Tibial nerve (tissue), 4 donors: ENCODE data around the gene CDC42SE2. TPM values are rescaled to one million over a fixed set of nuclear protein-coding genes. Genes with fewer than 3 reads are reported as not detected.

Experiments used
- DNase-seq, 2 donors: peaks; one replicate each; pipeline ENCODE4 v3.0.0-alpha.2; 2019; ENCODE audit warnings: low spot score in 2 of 2
- H3K27ac ChIP-seq, 4 donors: fragments of 200-600 bp; sonication (generic) in 3 of 4; one replicate each; pipeline ENCODE4 v1.5.1; 2017 to 2019; ENCODE audit warnings: mild to moderate bottlenecking in 1 of 4
- H3K27me3 ChIP-seq, 2 donors: fragments of 200-600 bp; sonication (generic) in 1 of 2; one replicate each; pipeline versions ENCODE4 v1.5.1 to v1.6.0; 2017 to 2019
- H3K36me3 ChIP-seq, 3 donors: fragments of 200-600 bp; sonication (generic); one replicate each; pipeline ENCODE4 v1.5.1; 2018 to 2019
- H3K4me1 ChIP-seq, 4 donors: fragments of 200-600 bp; sonication (generic) in 3 of 4; one replicate each; pipeline ENCODE4 v1.5.1; 2017 to 2019
- H3K4me3 ChIP-seq, 4 donors: fragments of 200-600 bp; sonication (generic) in 3 of 4; one replicate each; pipeline ENCODE4 v1.5.1; 2017 to 2019; ENCODE audit warnings: mild to moderate bottlenecking in 1 of 4, moderate library complexity in 1 of 4
- H3K9me3 ChIP-seq, 4 donors: fragments of 200-600 bp; sonication (generic) in 3 of 4; one replicate each; pipeline ENCODE4 v1.5.1; 2017 to 2019
- EP300 ChIP-seq, 2 donors: sonication (generic); formaldehyde crosslinking; IDR thresholded peaks; one replicate each; pipeline ENCODE4 v1.6.1; 2017; ENCODE audit warnings: antibody characterized with exemption in 2 of 2, mild to moderate bottlenecking in 1 of 2
- POLR2A ChIP-seq, 2 donors: fragments of 450-650 bp; IDR thresholded peaks; one replicate each; pipeline ENCODE4 v1.6.1; 2017; ENCODE audit warnings: antibody characterized with exemption in 2 of 2, mild to moderate bottlenecking in 2 of 2, moderate library complexity in 2 of 2
- WGBS, 2 donors: methylation state at CpG; one replicate each; pipeline ENCODE4 v1.1.5; 2018; 5-methylcytosine and 5-hydroxymethylcytosine counted together
- total RNA-seq, 4 donors: library from RNA; depleted of rRNA; stranded (reverse); fragments of >200 nt; gene quantifications; one replicate each; pipeline ENCODE4 v1.1.0, GENCODE V29; 2016
- TF ChIP-seq, protein P1 (sequence below), 5 experiments: fragments of 200-600 bp in 3 of 5; fragments of 450-650 bp in 2 of 5; sonication (generic) in 3 of 5; IDR thresholded peaks; one replicate each; pipeline ENCODE4 v1.5.1; 2016 to 2019; ENCODE audit warnings: antibody characterized with exemption in 5 of 5, mild to moderate bottlenecking in 3 of 5, moderate library complexity in 2 of 5

CDC42SE2 gene
- total RNA-seq, 4 donors from 2014 or later, result 23.1 to 31.8 (median 28.0) TPM

DNA sequence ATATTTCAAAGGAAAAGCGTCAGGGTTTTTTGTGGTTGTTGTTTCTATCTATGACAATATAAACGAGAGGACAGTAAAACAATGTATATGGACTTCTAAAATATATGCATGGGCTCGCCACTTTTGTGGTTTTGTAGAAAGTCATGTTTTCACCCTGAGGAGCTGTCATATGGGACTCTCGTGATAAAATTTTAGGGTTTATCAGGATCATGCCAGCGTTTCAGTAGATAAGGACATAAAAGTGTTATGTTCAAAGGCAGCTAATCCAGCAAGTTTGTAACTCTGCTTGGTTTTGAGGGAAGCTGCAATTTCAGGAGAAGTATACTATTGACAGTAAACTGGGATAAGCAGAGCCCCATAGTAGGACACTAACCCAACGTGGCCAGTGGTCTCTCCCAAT is 120.3 kb downstream of the CDC42SE2 start:
- no peak for TF ChIP-seq EP300 (IDR thresholded peaks at IDR 0.05)
- TF ChIP-seq, protein P1, sequence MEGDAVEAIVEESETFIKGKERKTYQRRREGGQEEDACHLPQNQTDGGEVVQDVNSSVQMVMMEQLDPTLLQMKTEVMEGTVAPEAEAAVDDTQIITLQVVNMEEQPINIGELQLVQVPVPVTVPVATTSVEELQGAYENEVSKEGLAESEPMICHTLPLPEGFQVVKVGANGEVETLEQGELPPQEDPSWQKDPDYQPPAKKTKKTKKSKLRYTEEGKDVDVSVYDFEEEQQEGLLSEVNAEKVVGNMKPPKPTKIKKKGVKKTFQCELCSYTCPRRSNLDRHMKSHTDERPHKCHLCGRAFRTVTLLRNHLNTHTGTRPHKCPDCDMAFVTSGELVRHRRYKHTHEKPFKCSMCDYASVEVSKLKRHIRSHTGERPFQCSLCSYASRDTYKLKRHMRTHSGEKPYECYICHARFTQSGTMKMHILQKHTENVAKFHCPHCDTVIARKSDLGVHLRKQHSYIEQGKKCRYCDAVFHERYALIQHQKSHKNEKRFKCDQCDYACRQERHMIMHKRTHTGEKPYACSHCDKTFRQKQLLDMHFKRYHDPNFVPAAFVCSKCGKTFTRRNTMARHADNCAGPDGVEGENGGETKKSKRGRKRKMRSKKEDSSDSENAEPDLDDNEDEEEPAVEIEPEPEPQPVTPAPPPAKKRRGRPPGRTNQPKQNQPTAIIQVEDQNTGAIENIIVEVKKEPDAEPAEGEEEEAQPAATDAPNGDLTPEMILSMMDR (IDR thresholded peaks at IDR 0.05), result no peak
- no peak for TF ChIP-seq POLR2A (IDR thresholded peaks at IDR 0.05)
- Histone ChIP-seq H3K27me3 (no peaks in the 10 kb centered on the region), H3K4me3 (no peak overlapping the region), H3K9me3 (no peaks in the 10 kb centered on the region), H3K36me3 (peaks cover 0 to 23% (median 8%) of the 10 kb centered on the region in 3 donors), H3K4me1 (peaks cover 0 to 45% (median 16%) of the 10 kb centered on the region in 4 donors), H3K27ac (no peak overlapping the region)
- WGBS, 2 donors, result 83 to 87% methylated on average over 6 of the region's 6 CpGs
- DNase-seq, result no peak

DNA sequence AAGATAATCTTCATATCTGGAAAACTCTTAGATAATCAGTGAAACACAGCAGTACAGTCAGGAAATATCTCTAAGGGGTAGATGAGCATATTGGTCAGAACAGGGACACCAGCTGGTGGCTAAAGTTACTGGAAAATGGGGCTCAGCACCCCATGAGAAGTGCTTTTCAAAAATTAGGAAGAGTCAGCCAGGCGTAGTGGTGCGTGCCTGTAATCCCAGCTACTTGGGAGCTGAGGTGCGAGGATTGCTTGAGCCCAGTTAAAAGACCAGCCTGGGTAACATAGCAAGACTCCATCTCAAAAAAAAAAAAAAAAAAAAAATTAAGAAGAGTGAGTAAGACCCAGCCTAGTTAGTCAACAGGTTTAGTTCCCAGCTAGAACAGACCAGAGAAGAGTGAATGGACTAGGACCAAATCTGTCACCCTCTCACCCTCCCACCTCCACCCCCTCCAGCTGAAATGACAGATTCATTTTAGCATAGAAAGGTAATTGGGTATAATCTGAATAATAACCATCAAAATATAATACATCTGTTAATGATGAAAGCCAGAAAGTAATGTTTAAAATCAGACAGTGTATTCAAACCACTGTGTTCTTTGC is 120.9 kb downstream of the CDC42SE2 start:
- DNase-seq, result no peak
- Histone ChIP-seq H3K9me3 (no peaks in the 10 kb centered on the region), H3K27ac (no peak overlapping the region), H3K4me1 (peaks cover 0 to 39% (median 14%) of the 10 kb centered on the region in 4 donors), H3K4me3 (no peak overlapping the region), H3K27me3 (no peaks in the 10 kb centered on the region), H3K36me3 (peaks cover 0 to 29% (median 8%) of the 10 kb centered on the region in 3 donors)
- TF ChIP-seq EP300 (IDR thresholded peaks at IDR 0.05) (no peak), POLR2A (IDR thresholded peaks at IDR 0.05) (no peak)
- TF ChIP-seq, protein P1 (IDR thresholded peaks at IDR 0.05), result no peak
- WGBS, 2 donors, result 88 to 99% methylated on average over 3 of the region's 3 CpGs

DNA sequence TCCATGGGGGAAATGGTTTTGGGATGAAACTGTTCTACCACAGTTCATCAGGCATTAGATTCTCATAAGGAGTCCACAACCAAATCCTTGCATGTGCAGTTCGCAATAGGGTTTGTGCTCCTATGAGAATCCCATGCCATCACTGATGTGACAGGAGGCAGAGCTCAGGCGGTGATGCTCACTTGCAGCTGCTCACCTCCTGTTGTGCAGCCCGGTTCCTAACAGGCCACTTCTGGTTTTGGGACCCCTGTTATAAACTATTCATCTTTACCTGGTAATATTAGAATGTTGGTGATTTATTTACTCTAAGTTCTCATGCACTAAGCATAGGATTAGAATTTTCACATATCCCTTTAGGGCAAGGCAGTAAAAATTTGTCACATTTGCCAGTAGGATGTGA is 122.3 kb downstream of the CDC42SE2 start:
- DNase-seq, result no peak
- TF ChIP-seq POLR2A (IDR thresholded peaks at IDR 0.05) (no peak), EP300 (IDR thresholded peaks at IDR 0.05) (no peak)
- TF ChIP-seq, protein P1 (IDR thresholded peaks at IDR 0.05), result no peak
- Histone ChIP-seq H3K27me3 (no peaks in the 10 kb centered on the region), H3K4me3 (no peak overlapping the region), H3K9me3 (no peaks in the 10 kb centered on the region), H3K27ac (no peak overlapping the region), H3K4me1 (peaks cover 0 to 25% (median 7%) of the 10 kb centered on the region in 4 donors), H3K36me3 (peaks cover 0 to 41% (median 8%) of the 10 kb centered on the region in 3 donors)
- WGBS, 2 donors, result 94 to 98% methylated on average over 3 of the region's 3 CpGs

DNA sequence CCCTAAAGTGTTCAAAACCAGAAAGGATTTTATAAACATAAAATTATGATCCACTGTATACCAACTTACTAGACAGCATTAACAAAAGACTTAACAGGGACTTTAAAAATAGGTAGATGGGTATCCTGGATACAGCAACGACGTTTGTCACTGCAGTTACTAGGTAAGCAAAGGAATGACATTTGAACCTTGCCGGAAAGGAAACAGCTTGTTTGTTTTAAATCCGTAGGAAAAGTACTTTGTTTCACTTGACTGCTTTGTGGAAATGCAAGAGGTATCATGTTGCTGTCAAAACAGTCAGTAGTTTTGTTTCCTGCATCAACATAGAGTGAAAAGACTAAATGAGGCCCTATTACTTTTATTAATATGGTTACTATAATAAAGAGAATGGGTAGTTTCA is 122.9 kb downstream of the CDC42SE2 start:
- TF ChIP-seq EP300 (IDR thresholded peaks at IDR 0.05), result no peak
- TF ChIP-seq, protein P1 (IDR thresholded peaks at IDR 0.05), result no peak
- no peak for TF ChIP-seq POLR2A (IDR thresholded peaks at IDR 0.05)
- Histone ChIP-seq H3K9me3 (no peaks in the 10 kb centered on the region), H3K4me1 (peaks cover 0 to 19% (median 5%) of the 10 kb centered on the region in 4 donors), H3K27me3 (no peaks in the 10 kb centered on the region), H3K27ac (no peak overlapping the region), H3K36me3 (peaks cover 0 to 47% (median 8%) of the 10 kb centered on the region in 3 donors), H3K4me3 (no peak overlapping the region)
- 38 to 40% methylated on average over 4 of the region's 4 CpGs for WGBS, 2 donors
- no peak for DNase-seq

DNA sequence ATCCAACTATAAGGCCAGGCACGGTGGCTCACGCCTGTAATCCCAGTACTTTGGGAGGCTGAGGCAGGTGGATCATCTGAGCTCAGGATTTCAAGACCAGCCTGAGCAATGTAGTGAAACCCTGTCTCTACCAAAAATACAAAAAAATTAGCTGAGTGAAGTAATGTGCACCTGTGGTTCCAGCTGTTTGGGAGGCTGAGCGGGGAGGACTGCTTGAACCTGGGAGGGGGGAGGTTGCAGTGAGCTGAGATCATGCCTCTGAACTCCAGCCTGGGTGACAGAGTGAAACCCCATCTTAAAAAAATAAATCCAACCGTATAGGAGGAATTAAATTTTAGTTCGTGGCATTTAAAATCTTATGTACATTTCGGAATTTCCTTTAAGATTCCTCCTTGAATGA is 123.4 kb downstream of the CDC42SE2 start:
- H3K4me3 ChIP-seq, result no peak overlapping the region
- peaks cover 0 to 14% (median 2%) of the 10 kb centered on the region in 4 donors for H3K4me1 ChIP-seq
- 90% methylated on average over 6 of the region's 6 CpGs for WGBS, 2 donors
- peaks cover 0 to 52% (median 8%) of the 10 kb centered on the region in 3 donors for H3K36me3 ChIP-seq
- TF ChIP-seq, protein P1 (IDR thresholded peaks at IDR 0.05), result no peak
- no peak for TF ChIP-seq POLR2A (IDR thresholded peaks at IDR 0.05)
- TF ChIP-seq EP300 (IDR thresholded peaks at IDR 0.05), result no peak
- no peak for DNase-seq
- H3K27ac ChIP-seq, result no peak overlapping the region
- no peaks in the 10 kb centered on the region for H3K27me3 ChIP-seq
- no peaks in the 10 kb centered on the region for H3K9me3 ChIP-seq
